Coronary artery (tissue), 2 donors: Measurements from ENCODE around the gene GRAP.
A peak's percentile ranks its signal among the peaks of the same experiment; 100 is the strongest.
"Not testable (repeated sequence)": the region's sequence is repeated elsewhere in the genome, so short reads cannot be mapped to it uniquely, and the experiment has no call there.

ENCODE experiments used
- DNase-seq: peaks from one replicate; pipeline ENCODE4 v3.0.0-alpha.2; 2017; ENCODE audit warnings: low spot score
- H3K27ac ChIP-seq, 2 donors: fragments of 200-600 bp; sonication (generic); one replicate each; pipeline ENCODE4 v1.5.1; 2016 to 2019
- H3K4me3 ChIP-seq: fragments of 200-600 bp; sonication (generic); 2 replicates; pipeline ENCODE4 v1.5.1; 2016; ENCODE audit warnings: mild to moderate bottlenecking, moderate library complexity

Gene GRAP

DNA sequence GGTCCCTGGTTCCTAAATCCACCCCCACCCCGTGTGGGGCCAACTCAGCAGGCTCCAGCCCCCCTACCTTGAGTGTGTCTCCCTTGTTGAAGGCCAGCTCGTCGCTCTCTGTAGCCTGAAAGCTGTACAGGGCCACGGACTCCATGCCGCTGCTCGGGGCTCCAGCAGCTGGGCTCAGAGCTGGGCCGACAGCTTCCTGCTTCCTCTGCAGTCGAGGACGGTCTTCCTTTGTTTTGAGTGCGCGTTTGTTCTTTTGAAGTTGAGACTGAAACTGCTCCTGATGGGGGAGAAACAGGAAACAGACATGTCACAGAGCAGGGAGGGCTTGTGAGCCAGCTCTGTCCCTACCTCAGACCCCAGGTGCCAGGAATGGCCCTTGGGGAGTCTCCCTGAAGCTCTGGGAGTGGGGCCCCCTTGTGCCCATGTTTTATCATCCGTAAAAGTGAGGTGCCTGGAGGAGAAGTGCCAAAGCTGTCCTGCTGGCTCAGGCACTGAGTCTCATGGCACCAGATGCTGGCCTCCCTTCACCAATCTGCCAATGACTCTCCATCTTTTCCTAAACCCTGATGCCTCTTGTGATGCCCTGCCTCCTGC, at the start of gene GRAP:
GRAP (minus strand) TSS at position 176 of the 594 bp plus-strand sequence; CDS start at position 145, 31 bp downstream.
- H3K27ac ChIP-seq, H3K4me3 ChIP-seq, DNase-seq: not testable (repeated sequence)

DNA sequence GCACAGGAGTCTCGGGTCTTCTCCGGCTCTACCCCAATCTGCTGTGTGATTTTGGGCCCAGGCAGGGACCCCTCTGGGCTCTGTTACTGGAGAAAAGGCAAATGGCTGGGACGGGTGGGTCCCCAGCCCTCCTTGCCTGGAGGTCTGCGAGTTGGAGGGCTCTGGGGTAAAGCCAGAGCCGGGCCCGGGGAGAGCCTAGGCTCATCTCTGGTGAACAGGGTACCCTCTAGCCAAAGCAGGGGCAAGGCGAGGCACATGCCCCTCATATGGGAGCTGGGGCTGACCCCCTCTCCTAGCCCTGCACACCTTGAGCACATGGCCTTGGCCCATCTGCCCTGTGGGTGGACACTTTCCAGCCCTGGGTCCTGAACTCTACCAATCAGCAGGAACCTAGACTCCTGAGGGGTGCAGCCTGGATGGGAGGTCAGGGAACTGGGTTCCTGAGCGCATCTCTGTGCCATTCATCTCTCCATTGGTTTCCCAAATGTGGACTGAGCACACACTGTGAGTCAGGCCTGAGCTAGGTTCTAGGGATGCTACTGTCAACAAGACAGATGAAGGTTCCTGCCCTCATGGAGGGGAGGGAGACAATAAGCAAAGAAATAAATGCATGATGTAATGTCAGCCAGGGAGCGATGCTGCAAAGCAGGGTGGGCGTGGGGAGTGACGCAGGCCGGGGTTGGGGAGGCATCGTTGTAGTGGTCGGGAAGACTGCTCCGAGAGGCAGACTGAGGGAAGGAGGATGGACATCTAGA, 47.1 kb upstream of the GRAP start:
- not testable (repeated sequence) for DNase-seq, H3K4me3 ChIP-seq
- H3K27ac ChIP-seq, result peak overlapping the region in 1 of 2 donors; percentile 82

DNA sequence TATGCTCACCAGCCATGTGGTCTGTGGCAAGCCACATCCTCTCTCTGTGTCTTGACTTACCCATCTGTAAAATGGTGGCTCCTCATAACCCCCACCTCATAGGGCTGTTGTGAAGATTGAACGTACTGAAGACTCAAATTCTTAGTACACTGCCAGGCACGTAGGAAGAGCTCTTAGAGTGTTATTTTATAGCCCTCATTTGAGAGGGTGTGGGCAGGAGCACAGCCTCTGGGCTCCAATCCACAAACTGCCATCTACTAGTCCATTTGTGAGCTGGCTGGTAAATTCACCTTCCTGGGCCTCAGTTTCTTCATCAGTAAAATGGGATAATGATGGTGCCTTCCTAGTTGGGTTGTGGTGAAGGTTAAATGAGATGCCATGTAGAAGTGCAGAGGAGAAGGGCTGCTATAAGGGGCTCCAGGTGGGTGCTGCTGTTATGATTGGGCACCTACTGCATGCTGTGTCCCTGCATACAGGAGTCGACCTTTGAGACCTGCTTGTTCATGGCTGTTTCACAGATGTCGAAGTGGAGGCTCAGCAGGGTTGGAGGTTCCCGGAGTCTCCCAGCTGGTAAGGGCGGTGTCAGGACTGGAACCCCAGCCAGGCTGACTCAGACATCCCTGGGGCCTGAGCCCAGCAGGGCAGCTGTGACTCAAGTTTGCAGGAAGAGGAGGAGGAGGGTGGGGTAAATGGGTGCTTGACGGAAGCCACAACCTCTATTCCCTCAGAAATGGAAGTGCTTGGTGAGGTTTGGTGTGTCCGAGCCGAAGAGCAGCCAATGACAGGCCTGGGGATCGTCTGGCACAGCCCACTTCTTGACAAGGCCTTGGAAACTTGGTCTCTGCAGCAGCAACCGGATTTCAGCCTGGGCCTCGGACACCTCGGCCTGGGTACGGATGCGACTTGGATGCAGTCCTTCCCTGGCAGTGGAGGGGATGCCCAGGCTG, 46.3 kb upstream of the GRAP start:
- DNase-seq, H3K4me3 ChIP-seq: not testable (repeated sequence)
- peak overlapping the region; percentile 42 to 82 for H3K27ac ChIP-seq

DNA sequence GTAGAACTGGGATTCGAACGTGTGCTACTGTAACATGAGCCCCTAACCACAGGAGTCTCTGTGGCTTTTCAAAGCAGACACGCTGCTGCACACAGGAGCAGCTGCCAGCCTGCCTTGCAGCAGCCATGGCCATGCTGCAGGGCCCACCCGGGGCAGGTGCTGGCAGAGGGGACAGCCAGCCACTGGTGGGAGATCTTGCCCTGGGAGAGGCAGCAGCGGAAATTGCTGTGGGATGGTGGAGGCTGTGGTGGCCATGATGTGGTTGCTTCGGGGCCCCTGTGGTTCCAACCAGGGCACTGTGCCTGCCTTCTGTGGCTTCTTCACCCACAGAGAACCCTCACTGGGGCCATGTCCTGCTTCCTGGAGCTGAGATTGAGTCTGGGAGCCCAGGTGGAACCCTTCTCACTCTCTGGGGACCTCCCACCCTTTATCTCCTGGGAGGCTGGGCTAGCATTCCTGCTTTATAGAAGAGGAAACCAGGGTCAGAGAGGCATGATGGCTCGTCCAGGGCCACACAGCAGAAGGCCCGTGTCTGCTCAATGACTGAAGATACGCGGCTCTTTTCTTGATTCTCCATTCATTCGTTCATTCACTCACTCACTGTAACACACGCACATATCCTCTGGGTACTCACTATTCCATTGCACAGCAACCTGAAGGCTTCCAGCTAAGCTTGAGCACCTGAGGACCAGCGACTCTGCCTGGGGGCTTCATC, 43.5 kb upstream of the GRAP start:
- H3K27ac ChIP-seq, DNase-seq, H3K4me3 ChIP-seq: not testable (repeated sequence)

GRCh38 chr17:19088804-19089685, 42.3 kb upstream of the GRAP start:
- DNase-seq, H3K4me3 ChIP-seq, H3K27ac ChIP-seq: not testable (repeated sequence)

GRCh38 chr17:19077386-19077785, 30.6 kb upstream of the GRAP start:
- H3K4me3 ChIP-seq, H3K27ac ChIP-seq, DNase-seq: not testable (repeated sequence)

GRCh38 chr17:19076398-19077192, 29.8 kb upstream of the GRAP start:
- not testable (repeated sequence) for H3K4me3 ChIP-seq, DNase-seq, H3K27ac ChIP-seq

GRCh38 chr17:19070318-19071168, 23.8 kb upstream of the GRAP start:
- not testable (repeated sequence) for H3K4me3 ChIP-seq, H3K27ac ChIP-seq

DNA sequence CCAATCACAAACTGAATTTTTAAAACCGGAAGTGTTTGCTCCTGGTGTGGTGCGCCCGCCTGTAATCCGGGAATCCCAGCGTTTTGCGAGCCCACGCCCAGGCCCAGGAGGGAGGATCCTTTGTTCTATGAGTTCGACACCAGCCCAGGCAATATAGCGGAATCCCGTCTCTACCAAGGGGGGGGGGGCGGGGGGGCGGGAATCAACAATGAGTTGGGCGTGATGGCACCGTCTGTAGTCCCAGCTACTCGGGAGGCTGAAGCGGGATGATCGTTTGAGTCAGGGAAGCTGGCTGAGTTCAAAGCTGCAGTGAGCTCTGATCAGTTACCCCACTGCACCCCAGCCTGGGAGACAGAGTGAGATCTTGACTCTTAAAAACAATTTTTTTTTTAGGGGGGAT, 17.6 kb upstream of the GRAP start:
- Histone ChIP-seq H3K27ac (peak overlapping the region in 1 of 2 donors; percentile 70), H3K4me3 (peak overlapping the region; percentile 57)
- not testable (repeated sequence) for DNase-seq

More at GRCh38 chr17:19070318-19071168, 23.8 kb upstream of the GRAP start:
- DNase-seq, result not testable (repeated sequence)

DNA sequence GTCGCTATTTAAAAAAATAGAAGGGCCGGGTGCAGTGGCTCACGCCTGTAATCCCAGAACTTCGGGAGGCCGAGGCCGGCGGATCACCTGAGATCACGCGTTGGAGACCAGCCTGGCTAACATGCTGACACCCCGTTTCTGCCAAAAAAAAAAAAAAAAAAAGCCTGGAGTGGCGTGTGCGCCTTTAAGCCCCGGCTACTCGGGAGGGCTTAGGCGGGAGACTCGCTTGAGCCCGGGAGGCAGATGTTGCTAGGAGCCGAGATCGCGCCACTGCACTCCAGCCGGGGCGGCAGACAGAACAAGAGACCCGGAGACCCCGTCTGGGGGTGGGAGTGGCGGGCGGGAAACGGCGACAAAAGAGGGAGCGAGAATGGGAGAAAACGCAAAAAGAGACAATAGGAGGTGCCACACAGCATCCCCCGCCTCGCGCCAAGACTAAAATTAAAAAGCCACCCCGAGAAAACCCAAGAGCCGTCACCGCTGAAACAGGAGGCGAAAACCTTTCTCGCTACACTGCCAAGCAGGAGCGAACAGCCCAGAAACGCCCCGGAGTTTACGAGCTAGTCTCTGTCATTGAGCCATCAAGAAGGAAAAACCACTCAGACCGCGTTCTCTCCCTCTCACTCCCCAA, 16.7 kb upstream of the GRAP start:
- DNase-seq, H3K27ac ChIP-seq, H3K4me3 ChIP-seq: not testable (repeated sequence)

DNA sequence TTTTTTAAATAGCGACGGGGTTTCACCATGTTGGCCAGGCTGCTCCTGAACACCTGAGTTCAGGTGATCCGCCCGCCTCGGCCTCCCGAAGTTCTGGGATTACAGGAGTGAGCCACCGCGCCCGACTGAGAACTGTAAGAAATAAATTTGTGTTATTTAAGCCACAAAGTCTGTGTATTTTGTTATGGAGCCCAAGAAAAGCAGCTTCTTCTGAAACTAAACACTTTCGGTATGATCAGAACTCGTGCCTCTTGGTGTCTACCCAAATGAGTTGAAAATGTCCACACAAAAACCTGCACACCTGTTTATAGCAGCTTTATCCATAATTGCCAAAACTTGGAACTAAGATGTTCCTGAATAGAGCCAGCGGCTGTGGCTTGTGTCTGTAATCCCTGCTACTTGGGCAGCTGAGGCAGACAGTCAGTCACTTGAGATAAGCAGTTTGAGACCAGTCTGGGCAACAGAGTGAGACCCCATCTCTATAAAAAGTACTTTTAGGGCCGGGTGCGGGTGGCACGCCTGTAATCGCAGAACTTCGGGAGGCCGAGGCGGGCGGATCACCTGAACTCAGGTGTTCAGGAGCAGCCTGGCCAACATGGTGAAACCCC, 16.1 kb upstream of the GRAP start:
- H3K4me3 ChIP-seq, H3K27ac ChIP-seq, DNase-seq: not testable (repeated sequence)

DNA sequence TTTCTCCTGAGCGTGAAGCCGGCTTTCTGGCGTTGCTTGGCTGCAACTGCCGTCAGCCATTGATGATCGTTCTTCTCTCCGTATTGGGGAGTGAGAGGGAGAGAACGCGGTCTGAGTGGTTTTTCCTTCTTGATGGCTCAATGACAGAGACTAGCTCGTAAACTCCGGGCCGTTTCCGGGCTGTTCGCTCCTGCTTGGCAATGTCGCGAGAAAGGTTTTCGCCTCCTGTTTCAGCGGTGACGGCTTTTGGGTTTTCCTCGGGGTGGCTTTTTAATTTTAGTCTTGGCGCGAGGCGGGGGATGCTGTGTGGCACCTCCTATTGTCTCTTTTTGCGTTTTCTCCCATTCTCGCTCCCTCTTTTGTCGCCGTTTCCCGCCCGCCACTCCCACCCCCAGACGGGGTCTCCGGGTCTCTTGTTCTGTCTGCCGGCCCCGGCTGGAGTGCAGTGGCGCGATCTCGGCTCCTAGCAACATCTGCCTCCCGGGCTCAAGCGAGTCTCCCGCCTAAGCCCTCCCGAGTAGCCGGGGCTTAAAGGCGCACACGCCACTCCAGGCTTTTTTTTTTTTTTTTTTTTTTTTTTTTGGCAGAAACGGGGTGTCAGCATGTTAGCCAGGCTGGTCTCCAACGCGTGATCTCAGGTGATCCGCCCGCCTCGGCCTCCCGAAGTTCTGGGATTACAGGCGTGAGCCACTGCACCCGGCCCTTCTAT, 15.4 kb upstream of the GRAP start:
- DNase-seq, H3K27ac ChIP-seq, H3K4me3 ChIP-seq: not testable (repeated sequence)

DNA sequence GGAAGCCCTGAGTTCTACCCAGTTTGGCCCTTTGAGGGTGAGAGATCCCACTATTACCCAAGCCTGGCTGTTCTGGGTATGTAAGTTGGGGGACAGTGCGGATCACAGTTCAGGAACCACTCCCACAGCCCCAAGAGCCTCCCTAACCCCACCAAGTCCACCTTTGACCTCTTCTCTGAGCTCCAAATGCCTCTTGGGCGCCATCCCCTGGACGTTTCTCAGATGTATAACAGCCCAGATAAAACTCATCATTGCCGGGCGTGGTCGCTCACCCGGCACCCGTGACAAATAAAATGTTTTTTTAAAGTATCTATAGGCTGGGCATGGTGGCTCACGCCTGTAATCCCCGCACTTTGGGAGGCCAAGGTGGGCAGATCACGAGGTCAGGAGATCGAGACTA, 8.7 kb upstream of the GRAP start:
- H3K4me3 ChIP-seq, H3K27ac ChIP-seq, DNase-seq: not testable (repeated sequence)

DNA sequence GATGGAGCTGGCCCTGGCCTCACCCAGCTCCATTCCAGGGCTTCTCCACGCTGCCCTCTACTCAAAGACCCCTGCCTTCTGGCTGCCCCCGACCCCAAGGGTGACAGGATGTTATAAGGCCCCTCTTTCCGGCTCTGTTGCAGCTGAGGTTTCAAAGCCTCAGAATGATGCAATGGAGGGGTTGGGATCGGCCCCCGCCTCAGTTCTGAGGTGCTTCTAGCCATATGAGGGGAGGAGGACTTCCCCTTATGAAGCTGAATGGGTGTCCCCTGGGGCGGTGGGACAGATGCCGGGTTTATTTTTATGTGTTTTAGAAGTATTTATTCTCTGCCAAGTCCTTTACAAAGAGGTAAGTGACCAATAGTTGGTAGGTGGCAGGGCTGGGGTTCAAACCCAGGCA, 2.1 kb upstream of the GRAP start:
- not testable (repeated sequence) for DNase-seq, H3K27ac ChIP-seq, H3K4me3 ChIP-seq

GRCh38 chr17:19047510-19047909, 753 bp upstream of the GRAP start:
- not testable (repeated sequence) for H3K27ac ChIP-seq, DNase-seq, H3K4me3 ChIP-seq
